ENCODE data around the gene GGT6. TPM values are rescaled to one million over a fixed set of nuclear protein-coding genes. Genes with fewer than 3 reads are reported as not detected.

Gene GGT6
- total RNA-seq, 1 experiment from 2014 or later, result not detected

- intact Hi-C loops (cut with micrococcal nuclease; ENCODE audit: unreplicated experiment), result no loop called here
- Histone ChIP-seq H3K4me1 (ENCODE audit: insufficient read depth, low read length, poor library complexity, severe bottlenecking) (peaks cover 4% of the 10 kb centered on the region), H3K9me3 (ENCODE audit: low read depth, low read length, poor library complexity, severe bottlenecking) (no peaks in the 10 kb centered on the region), H3K36me3 (ENCODE audit: insufficient read depth, low read length, poor library complexity, severe bottlenecking) (no peaks in the 10 kb centered on the region), H3K27ac (ENCODE audit: low read depth, low read length, poor library complexity, severe bottlenecking) (no peak overlapping the region), H3K27me3 (replicated peaks; ENCODE audit: insufficient read depth, low read depth, low read length, poor library complexity) (no peaks in the 10 kb centered on the region), H3K4me3 (ENCODE audit: low read depth, low read length, poor library complexity, severe bottlenecking) (no peak overlapping the region)
- no peak for DNase-seq (ENCODE audit: low spot score)
- TF ChIP-seq EZH2 (IDR thresholded peaks at IDR 0.05; ENCODE audit: borderline replicate concordance, low read depth, low read length, poor library complexity, severe bottlenecking), result no peak
- TF ChIP-seq CTCF (conservative IDR thresholded peaks at IDR 0.05; ENCODE audit: low read depth, low read length), result no peak
- POLR2A ChIA-PET (ENCODE audit: low non-redundant PET), result interaction anchor here (0.6 kb wide), 2 partner anchors 17 to 136 kb away, joined by 6 to 13 read pairs; no protein-coding TSS in a partner anchor
- CTCF ChIA-PET, result interaction anchor here (0.6 kb wide), 1 partner anchor 32 kb away, joined by 6 read pairs; the partner anchor contains the start of gene SPNS2
- no TSS peak for BruUV-seq (replicated peaks)
These were observed 29.3 kb downstream of the GGT6 start for GRCh38 chr17:4530799-4531730.

- TF ChIP-seq EZH2 (IDR thresholded peaks at IDR 0.05; ENCODE audit: borderline replicate concordance, low read depth, low read length, poor library complexity, severe bottlenecking) (no peak), CTCF (conservative IDR thresholded peaks at IDR 0.05; ENCODE audit: low read depth, low read length) (no peak)
- no peak overlapping the region for H3K4me3 ChIP-seq (ENCODE audit: low read depth, low read length, poor library complexity, severe bottlenecking)
- intact Hi-C loops (cut with micrococcal nuclease; ENCODE audit: unreplicated experiment), result no loop called here
- H3K4me1 ChIP-seq (ENCODE audit: insufficient read depth, low read length, poor library complexity, severe bottlenecking), result peaks cover 4% of the 10 kb centered on the region
- H3K27me3 ChIP-seq (replicated peaks; ENCODE audit: insufficient read depth, low read depth, low read length, poor library complexity), result no peaks in the 10 kb centered on the region
- H3K27ac ChIP-seq (ENCODE audit: low read depth, low read length, poor library complexity, severe bottlenecking), result no peak overlapping the region
- POLR2A ChIA-PET (ENCODE audit: low non-redundant PET), result no interaction called here
- no peak for DNase-seq (ENCODE audit: low spot score)
- no TSS peak for BruUV-seq (replicated peaks)
- no peaks in the 10 kb centered on the region for H3K9me3 ChIP-seq (ENCODE audit: low read depth, low read length, poor library complexity, severe bottlenecking)
- CTCF ChIA-PET, result no interaction called here
- no peaks in the 10 kb centered on the region for H3K36me3 ChIP-seq (ENCODE audit: insufficient read depth, low read length, poor library complexity, severe bottlenecking)
These were observed 30.7 kb downstream of the GGT6 start for GRCh38 chr17:4529533-4530152.

GRCh38 chr17:4527566-4528125 is 32.7 kb downstream of the GGT6 start:
- no peaks in the 10 kb centered on the region for H3K36me3 ChIP-seq (ENCODE audit: insufficient read depth, low read length, poor library complexity, severe bottlenecking)
- H3K27ac ChIP-seq (ENCODE audit: low read depth, low read length, poor library complexity, severe bottlenecking), result no peak overlapping the region
- CTCF ChIA-PET, result no interaction called here
- intact Hi-C loops (cut with micrococcal nuclease; ENCODE audit: unreplicated experiment), result no loop called here
- TF ChIP-seq EZH2 (IDR thresholded peaks at IDR 0.05; ENCODE audit: borderline replicate concordance, low read depth, low read length, poor library complexity, severe bottlenecking) (no peak), CTCF (conservative IDR thresholded peaks at IDR 0.05; ENCODE audit: low read depth, low read length) (no peak)
- POLR2A ChIA-PET (ENCODE audit: low non-redundant PET), result no interaction called here
- H3K4me1 ChIP-seq (ENCODE audit: insufficient read depth, low read length, poor library complexity, severe bottlenecking), result peaks cover 4% of the 10 kb centered on the region
- BruUV-seq (replicated peaks), result no TSS peak
- no peaks in the 10 kb centered on the region for H3K9me3 ChIP-seq (ENCODE audit: low read depth, low read length, poor library complexity, severe bottlenecking)
- H3K4me3 ChIP-seq (ENCODE audit: low read depth, low read length, poor library complexity, severe bottlenecking), result no peak overlapping the region
- no peak for DNase-seq (ENCODE audit: low spot score)
- no peaks in the 10 kb centered on the region for H3K27me3 ChIP-seq (replicated peaks; ENCODE audit: insufficient read depth, low read depth, low read length, poor library complexity)

Measured in A673 (cell line).